GM21360 (cell line): ENCODE data around the gene ADTRP.

Source experiments
- ATAC-seq: cut with Tn5 transposase; IDR thresholded peaks from one replicate; pipeline ENCODE4 v1.9.1; 2021; ENCODE audit warnings: mild to moderate bottlenecking, moderate library complexity; ENCODE audit not compliant: unreplicated experiment

Gene ADTRP

GRCh38 chr6:11727998-11728961, 50.3 kb downstream of the ADTRP start:
- no peak for ATAC-seq

GRCh38 chr6:11727346-11727997, 51.1 kb downstream of the ADTRP start:
- no peak for ATAC-seq

GRCh38 chr6:11724286-11724685, 54.3 kb downstream of the ADTRP start:
- no peak for ATAC-seq

GRCh38 chr6:11722805-11723631, 55.6 kb downstream of the ADTRP start:
- ATAC-seq = no peak

- ATAC-seq = no peak
Measured at GRCh38 chr6:11722220-11722619, 56.4 kb downstream of the ADTRP start.

- no peak for ATAC-seq
Measured at GRCh38 chr6:11718463-11718862, 60.1 kb downstream of the ADTRP start.

GRCh38 chr6:11718031-11718430, 60.6 kb downstream of the ADTRP start:
- ATAC-seq = no peak

- no peak for ATAC-seq
Measured at GRCh38 chr6:11714798-11715285, 63.8 kb downstream of the ADTRP start.

- peak; percentile 30 for ATAC-seq
Measured at GRCh38 chr6:11714116-11714797, 64.3 kb downstream of the ADTRP start.

GRCh38 chr6:11712760-11713159, 65.8 kb downstream of the ADTRP start:
- no peak for ATAC-seq

- ATAC-seq = peak; percentile 9
Measured at GRCh38 chr6:11711984-11712711, 66.5 kb downstream of the ADTRP start.

- ATAC-seq = peak; percentile 49
Measured at GRCh38 chr6:11711003-11711983, 67.3 kb downstream of the ADTRP start.

- no peak for ATAC-seq
Measured at GRCh38 chr6:11710311-11710761, 68.3 kb downstream of the ADTRP start.

- ATAC-seq = no peak
Measured at GRCh38 chr6:11706171-11706570, 72.4 kb downstream of the ADTRP start.

GRCh38 chr6:11705483-11705882, 73.1 kb downstream of the ADTRP start:
- ATAC-seq = no peak

GRCh38 chr6:11705069-11705468, 73.5 kb downstream of the ADTRP start:
- ATAC-seq = no peak

GRCh38 chr6:11703725-11704124, 74.9 kb downstream of the ADTRP start:
- ATAC-seq = no peak

- no peak for ATAC-seq
Measured at GRCh38 chr6:11702500-11703130, 76.0 kb downstream of the ADTRP start.
